Endodermal cell (in vitro differentiated cells): ENCODE results near the gene ANKRD31. TPM values are rescaled to one million over a fixed set of nuclear protein-coding genes. Genes with fewer than 3 reads are reported as not detected.

Experiments
- DNase-seq: peaks from one replicate; pipeline ENCODE4 v3.0.0-alpha.2; 2017
- H3K27ac ChIP-seq: 2 replicates; pipeline ENCODE4 v1.5.1; 2013; ENCODE audit warnings: mild to moderate bottlenecking, low read depth, low read length, moderate library complexity
- H3K27me3 ChIP-seq: 2 replicates; pipeline ENCODE4 v1.6.1; 2013; ENCODE audit warnings: mild to moderate bottlenecking, low read length, moderate library complexity; ENCODE audit not compliant: insufficient read depth, control insufficient read depth, poor library complexity, severe bottlenecking
- H3K36me3 ChIP-seq: 2 replicates; pipeline ENCODE4 v1.7.0; 2013; ENCODE audit warnings: mild to moderate bottlenecking, low read length, moderate library complexity; ENCODE audit not compliant: control insufficient read depth, insufficient read depth
- H3K4me1 ChIP-seq: one replicate; pipeline ENCODE4 v1.7.0; 2013; ENCODE audit warnings: low read length; ENCODE audit not compliant: control insufficient read depth, insufficient read depth
- H3K4me3 ChIP-seq: 2 replicates; pipeline ENCODE4 v1.5.1; 2013; ENCODE audit warnings: mild to moderate bottlenecking, low read length, moderate library complexity
- H3K9ac ChIP-seq: 2 replicates; pipeline ENCODE4 v1.6.1; 2013; ENCODE audit warnings: mild to moderate bottlenecking, low read length, moderate library complexity; ENCODE audit not compliant: poor library complexity, severe bottlenecking; ENCODE audit errors: extremely low read depth
- H3K9me3 ChIP-seq: 2 replicates; pipeline ENCODE4 v1.6.1; 2013; ENCODE audit warnings: mild to moderate bottlenecking, low read length, moderate library complexity; ENCODE audit not compliant: control insufficient read depth
- H3K27ac Mint-ChIP-seq: 2 replicates; pipeline ENCODE4 v1.8.0; 2020; ENCODE audit warnings: mixed read lengths
- H3K27me3 Mint-ChIP-seq: 2 replicates; pipeline ENCODE4 v1.8.0; 2021; ENCODE audit warnings: mild to moderate bottlenecking, mixed read lengths; ENCODE audit not compliant: insufficient read depth
- H3K36me3 Mint-ChIP-seq: 2 replicates; pipeline ENCODE4 v1.8.0; 2020; ENCODE audit warnings: low read depth, mixed read lengths
- H3K4me1 Mint-ChIP-seq: 2 replicates; pipeline ENCODE4 v1.8.0; 2020; ENCODE audit warnings: mixed read lengths
- H3K4me3 Mint-ChIP-seq: 2 replicates; pipeline ENCODE4 v1.8.0; 2020; ENCODE audit warnings: mild to moderate bottlenecking, moderate library complexity, mixed read lengths
- H3K9me3 Mint-ChIP-seq: 2 replicates; pipeline ENCODE4 v1.8.0; 2020; ENCODE audit warnings: mild to moderate bottlenecking, mixed read lengths
- WGBS, 2 experiments: methylation state at CpG; one replicate each; pipeline versions ENCODE4 v1.1.5 to v1.1.7; 2013; ENCODE audit warnings: missing lambda C conversion rate in 2 of 2, mixed read lengths in 1 of 2; ENCODE audit not compliant: insufficient coverage in 1 of 2, insufficient read length in 1 of 2; 5-methylcytosine and 5-hydroxymethylcytosine counted together
- total RNA-seq, 2 donors: library from RNA; stranded (reverse); fragmentation: NEBNext Ultra II Directional in 1 of 2; extraction: Animal tissue kit (Norgen Biotek cat#: 25700) in 1 of 2; gene quantifications; 2 replicates in 1 of 2; 3 replicates in 1 of 2; pipeline ENCODE4 v1.2.1, GENCODE V29; 2021
- TF ChIP-seq, protein P1 (sequence below): fragments of 200-600 bp; sonication (generic); conservative IDR thresholded peaks from 2 replicates; pipeline ENCODE4 v1.5.0; 2021; ENCODE audit warnings: antibody characterized with exemption, mild to moderate bottlenecking

Gene ANKRD31
- total RNA-seq, 2 donors from 2014 or later = 0.13 to 0.29 TPM

DNA sequence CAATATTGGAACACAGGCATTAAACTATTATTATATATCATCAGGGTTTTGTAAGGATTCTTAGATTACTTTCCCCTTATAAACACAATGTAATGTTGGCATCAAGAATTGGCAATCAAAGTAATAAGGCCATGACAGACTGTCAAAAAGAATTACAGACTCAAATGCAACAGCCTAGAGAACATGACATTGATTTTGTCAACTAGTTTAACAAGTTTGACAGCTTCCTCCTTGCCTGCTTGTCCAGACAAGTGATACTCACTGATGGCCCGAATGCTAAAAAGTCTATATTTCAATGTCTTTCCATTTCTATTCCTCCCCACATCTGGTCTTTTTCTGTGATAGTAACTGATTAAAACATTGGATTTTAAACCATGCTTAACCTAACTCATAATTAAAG lies 6.4 kb upstream of the ANKRD31 start:
- TF ChIP-seq, protein P1, sequence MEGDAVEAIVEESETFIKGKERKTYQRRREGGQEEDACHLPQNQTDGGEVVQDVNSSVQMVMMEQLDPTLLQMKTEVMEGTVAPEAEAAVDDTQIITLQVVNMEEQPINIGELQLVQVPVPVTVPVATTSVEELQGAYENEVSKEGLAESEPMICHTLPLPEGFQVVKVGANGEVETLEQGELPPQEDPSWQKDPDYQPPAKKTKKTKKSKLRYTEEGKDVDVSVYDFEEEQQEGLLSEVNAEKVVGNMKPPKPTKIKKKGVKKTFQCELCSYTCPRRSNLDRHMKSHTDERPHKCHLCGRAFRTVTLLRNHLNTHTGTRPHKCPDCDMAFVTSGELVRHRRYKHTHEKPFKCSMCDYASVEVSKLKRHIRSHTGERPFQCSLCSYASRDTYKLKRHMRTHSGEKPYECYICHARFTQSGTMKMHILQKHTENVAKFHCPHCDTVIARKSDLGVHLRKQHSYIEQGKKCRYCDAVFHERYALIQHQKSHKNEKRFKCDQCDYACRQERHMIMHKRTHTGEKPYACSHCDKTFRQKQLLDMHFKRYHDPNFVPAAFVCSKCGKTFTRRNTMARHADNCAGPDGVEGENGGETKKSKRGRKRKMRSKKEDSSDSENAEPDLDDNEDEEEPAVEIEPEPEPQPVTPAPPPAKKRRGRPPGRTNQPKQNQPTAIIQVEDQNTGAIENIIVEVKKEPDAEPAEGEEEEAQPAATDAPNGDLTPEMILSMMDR = no peak

DNA sequence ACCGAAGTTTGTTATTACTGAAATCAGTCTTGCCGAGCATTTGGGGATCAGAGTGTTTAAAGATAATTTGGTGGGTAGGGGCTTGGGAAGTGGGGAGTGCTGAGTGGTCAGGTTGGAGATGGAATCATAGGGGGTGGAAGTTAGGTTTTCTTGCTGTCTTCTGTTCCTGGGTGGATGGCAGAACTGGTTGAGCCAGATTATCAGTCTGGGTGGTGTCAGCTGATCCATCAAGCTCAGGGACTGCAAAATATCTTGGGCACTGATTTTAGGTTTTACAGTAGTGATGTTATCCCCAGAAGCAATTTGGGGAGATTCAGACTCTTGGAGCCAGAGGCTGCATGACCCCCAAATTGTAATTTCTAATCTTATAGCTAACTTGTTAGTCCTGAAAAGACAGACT lies 5.4 kb upstream of the ANKRD31 start:
- DNase-seq = no peak
- 91 to 95% methylated on average over 2 of the region's 2 CpGs for WGBS, 2 experiments

More for the DNA sequence above, 6.4 kb upstream of the ANKRD31 start:
- no peak for DNase-seq
- H3K4me3 ChIP-seq = no peak overlapping the region
- no peaks in the 10 kb centered on the region for H3K9me3 ChIP-seq
- Mint-ChIP-seq H3K27me3 (no peaks in the 10 kb centered on the region), H3K36me3 (no peaks in the 10 kb centered on the region), H3K4me1 (peaks cover 16% of the 10 kb centered on the region), H3K9me3 (no peaks in the 10 kb centered on the region), H3K27ac (no peak overlapping the region), H3K4me3 (no peak overlapping the region)
- no peaks in the 10 kb centered on the region for H3K27me3 ChIP-seq
- H3K36me3 ChIP-seq = no peaks in the 10 kb centered on the region
- no peak overlapping the region for H3K27ac ChIP-seq
- H3K4me1 ChIP-seq = no peaks in the 10 kb centered on the region
- WGBS, 2 experiments = 91% methylated on average over 1 of the region's 1 CpG; no CpG with 5 or more reads in 1 of the 2 experiments
- H3K9ac ChIP-seq = no peak overlapping the region

DNA sequence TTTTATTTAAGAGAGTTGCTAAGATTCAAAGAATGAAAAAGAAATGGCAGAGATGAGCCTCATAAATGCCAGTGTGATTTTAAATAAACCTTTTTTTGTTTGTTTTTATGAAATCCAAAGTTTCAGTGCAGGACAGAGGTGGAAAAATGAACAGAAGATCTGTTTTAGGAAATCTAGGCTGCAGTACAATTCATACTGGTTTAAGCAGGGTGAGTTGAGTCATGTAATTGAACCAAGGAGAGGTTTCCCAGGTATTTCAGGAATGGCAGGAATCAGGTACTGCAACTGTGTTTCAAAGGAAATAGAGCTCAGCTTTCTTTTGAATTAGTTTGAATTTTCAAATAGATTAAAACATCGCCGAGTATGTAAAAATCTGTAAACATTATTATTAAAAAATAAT lies 3.0 kb upstream of the ANKRD31 start:
- Mint-ChIP-seq H3K9me3 (no peaks in the 10 kb centered on the region), H3K4me3 (no peak overlapping the region), H3K27ac (peak overlapping the region; percentile 73), H3K27me3 (no peaks in the 10 kb centered on the region), H3K36me3 (no peaks in the 10 kb centered on the region), H3K4me1 (peaks cover 25% of the 10 kb centered on the region)
- no peak overlapping the region for H3K4me3 ChIP-seq
- H3K36me3 ChIP-seq = no peaks in the 10 kb centered on the region
- no peak overlapping the region for H3K27ac ChIP-seq
- no CpG with 5 or more reads among the region's 2 CpGs for WGBS, 2 experiments
- no peak for DNase-seq
- TF ChIP-seq, protein P1 = no peak
- no peaks in the 10 kb centered on the region for H3K27me3 ChIP-seq
- H3K9me3 ChIP-seq = no peaks in the 10 kb centered on the region
- H3K9ac ChIP-seq = no peak overlapping the region
- H3K4me1 ChIP-seq = no peaks in the 10 kb centered on the region

More for the DNA sequence above, 5.4 kb upstream of the ANKRD31 start:
- Histone ChIP-seq H3K9me3 (no peaks in the 10 kb centered on the region), H3K36me3 (no peaks in the 10 kb centered on the region), H3K4me1 (no peaks in the 10 kb centered on the region), H3K27ac (no peak overlapping the region), H3K4me3 (no peak overlapping the region), H3K27me3 (no peaks in the 10 kb centered on the region), H3K9ac (no peak overlapping the region)
- Mint-ChIP-seq H3K4me3 (no peak overlapping the region), H3K27ac (no peak overlapping the region), H3K9me3 (no peaks in the 10 kb centered on the region), H3K4me1 (peaks cover 16% of the 10 kb centered on the region), H3K27me3 (no peaks in the 10 kb centered on the region), H3K36me3 (no peaks in the 10 kb centered on the region)
- TF ChIP-seq, protein P1 = no peak
